CD14-positive monocyte (primary cell): ENCODE results near the gene GMDS. TPM values are rescaled to one million over a fixed set of nuclear protein-coding genes. Genes with fewer than 3 reads are reported as not detected.

Experiments
- DNase-seq, 3 donors: peaks; one replicate each; pipeline ENCODE4 v3.0.0-alpha.2; 2011 to 2022
- H2AFZ ChIP-seq: 2 replicates; pipeline ENCODE4 v1.6.0; 2012; ENCODE audit warnings: mild to moderate bottlenecking, low read depth, low read length, inconsistent platforms; ENCODE audit not compliant: insufficient read depth, poor library complexity, severe bottlenecking
- H3K27ac ChIP-seq, 2 donors: 1 replicate in 1 of 2; 2 replicates in 1 of 2; pipeline ENCODE4 v1.5.1; 2012 to 2013; ENCODE audit warnings: low read length in 2 of 2, control low read depth in 1 of 2, inconsistent platforms in 1 of 2, low read depth in 1 of 2, mild to moderate bottlenecking in 1 of 2
- H3K27me3 ChIP-seq, 2 donors: one replicate each; pipeline versions ENCODE4 v1.6.0 to v1.6.1; 2011 to 2013; ENCODE audit warnings: low read length in 2 of 2; ENCODE audit not compliant: control insufficient read depth in 2 of 2, insufficient read depth in 2 of 2
- H3K36me3 ChIP-seq, 2 donors: replicated peaks in 1 of 2; 1 replicate in 1 of 2; 2 replicates in 1 of 2; pipeline versions ENCODE4 v1.5.1 to v1.6.1; 2012 to 2013; ENCODE audit warnings: low read length in 2 of 2, control low read depth in 1 of 2, inconsistent platforms in 1 of 2, mild to moderate bottlenecking in 1 of 2; ENCODE audit not compliant: insufficient read depth in 2 of 2, control insufficient read depth in 1 of 2
- H3K4me1 ChIP-seq, 2 donors: 1 replicate in 1 of 2; 2 replicates in 1 of 2; pipeline versions ENCODE4 v1.5.1 to v1.6.1; 2012 to 2013; ENCODE audit warnings: low read length in 2 of 2, control low read depth in 1 of 2, inconsistent platforms in 1 of 2, mild to moderate bottlenecking in 1 of 2, moderate library complexity in 1 of 2; ENCODE audit not compliant: insufficient read depth in 2 of 2, control insufficient read depth in 1 of 2
- H3K4me2 ChIP-seq: replicated peaks from 2 replicates; pipeline ENCODE3; 2012; ENCODE audit warnings: low read length, moderate library complexity, mild to moderate bottlenecking; ENCODE audit not compliant: poor library complexity, severe bottlenecking; ENCODE audit errors: extremely low read depth
- H3K4me3 ChIP-seq, 3 experiments: fragments of 200-600 bp in 1 of 3; sonication (generic) in 1 of 3; replicated peaks in 1 of 3; 1 replicate in 2 of 3; 2 replicates in 1 of 3; pipeline ENCODE4 v1.5.1; 2011 to 2013; ENCODE audit warnings: low read length in 3 of 3, mild to moderate bottlenecking in 3 of 3, control low read depth in 2 of 3, low read depth in 2 of 3, inconsistent platforms in 1 of 3, moderate library complexity in 1 of 3
- H3K79me2 ChIP-seq: 2 replicates; pipeline ENCODE4 v1.6.0; 2012; ENCODE audit warnings: mild to moderate bottlenecking, control low read depth, inconsistent platforms, low read length, moderate library complexity; ENCODE audit not compliant: insufficient read depth
- H3K9ac ChIP-seq: 2 replicates; pipeline ENCODE4 v1.6.0; 2017; ENCODE audit warnings: low read length, mild to moderate bottlenecking; ENCODE audit not compliant: insufficient read depth, poor library complexity, severe bottlenecking
- H3K9me3 ChIP-seq, 2 donors: replicated peaks in 1 of 2; 1 replicate in 1 of 2; 2 replicates in 1 of 2; pipeline versions ENCODE4 v1.5.1 to v1.6.1; 2012 to 2013; ENCODE audit warnings: low read length in 2 of 2, control low read depth in 1 of 2; ENCODE audit not compliant: control insufficient read depth in 1 of 2, insufficient read depth in 1 of 2
- H4K20me1 ChIP-seq: 2 replicates; pipeline ENCODE4 v1.6.0; 2012; ENCODE audit warnings: mild to moderate bottlenecking, low read length, control low read depth, moderate library complexity; ENCODE audit not compliant: insufficient read depth
- H3K27ac Mint-ChIP-seq, 7 donors: one replicate each; pipeline ENCODE4 v1.8.0; 2020; ENCODE audit warnings: mild to moderate bottlenecking in 7 of 7, mixed read lengths in 7 of 7, moderate library complexity in 6 of 7, inconsistent platforms in 2 of 7
- H3K27me3 Mint-ChIP-seq, 3 donors: one replicate each; pipeline ENCODE4 v1.8.0; 2021 to 2022; ENCODE audit warnings: low read depth in 3 of 3, mild to moderate bottlenecking in 3 of 3, mixed read lengths in 3 of 3, moderate library complexity in 3 of 3, inconsistent platforms in 1 of 3
- H3K36me3 Mint-ChIP-seq, 2 donors: one replicate each; pipeline ENCODE4 v1.8.0; 2020; ENCODE audit warnings: mixed read lengths in 2 of 2, inconsistent platforms in 1 of 2, mild to moderate bottlenecking in 1 of 2
- H3K4me1 Mint-ChIP-seq: one replicate; pipeline ENCODE4 v1.8.0; 2020; ENCODE audit warnings: mild to moderate bottlenecking, mixed read lengths
- H3K4me3 Mint-ChIP-seq, 2 donors: one replicate each; pipeline ENCODE4 v1.8.0; 2020; ENCODE audit warnings: mild to moderate bottlenecking in 2 of 2, mixed read lengths in 2 of 2, moderate library complexity in 1 of 2
- H3K9me3 Mint-ChIP-seq, 7 donors: one replicate each; pipeline ENCODE4 v1.8.0; 2020 to 2022; ENCODE audit warnings: mixed read lengths in 7 of 7, mild to moderate bottlenecking in 6 of 7, moderate library complexity in 6 of 7, inconsistent platforms in 2 of 7
- WGBS: methylation state at CpG from one replicate; pipeline ENCODE4 v1.1.5; 2013; ENCODE audit warnings: missing lambda C conversion rate; ENCODE audit not compliant: insufficient coverage; 5-methylcytosine and 5-hydroxymethylcytosine counted together
- intact Hi-C, 2 donors: fragments of 100-400 bp; cut with micrococcal nuclease; formaldehyde crosslinking; loops; one replicate each; pipeline versions ENCODE4 v1.15.0 to v1.15.1; 2023
- polyA plus RNA-seq, 3 donors: library from polyadenylated mRNA; depleted of rRNA in 1 of 3; unstranded in 2 of 3; stranded (reverse) in 1 of 3; fragments of 300-500 nt in 2 of 3; fragments of >200 nt in 1 of 3; fragmentation: Illumina TruSeq in 2 of 3; gene quantifications; 1 replicate in 2 of 3; 2 replicates in 1 of 3; pipeline ENCODE4 v1.2.3, GENCODE V29; 2012 to 2021
- TF ChIP-seq, protein P1 (sequence below): fragments of 200-600 bp; IDR thresholded peaks from one replicate; pipeline ENCODE4 v1.8.0; 2022; ENCODE audit warnings: antibody characterized with exemption, mild to moderate bottlenecking

Gene GMDS
- polyA plus RNA-seq, 3 donors, result 10.5 to 19.9 (median 17.6) TPM

DNA sequence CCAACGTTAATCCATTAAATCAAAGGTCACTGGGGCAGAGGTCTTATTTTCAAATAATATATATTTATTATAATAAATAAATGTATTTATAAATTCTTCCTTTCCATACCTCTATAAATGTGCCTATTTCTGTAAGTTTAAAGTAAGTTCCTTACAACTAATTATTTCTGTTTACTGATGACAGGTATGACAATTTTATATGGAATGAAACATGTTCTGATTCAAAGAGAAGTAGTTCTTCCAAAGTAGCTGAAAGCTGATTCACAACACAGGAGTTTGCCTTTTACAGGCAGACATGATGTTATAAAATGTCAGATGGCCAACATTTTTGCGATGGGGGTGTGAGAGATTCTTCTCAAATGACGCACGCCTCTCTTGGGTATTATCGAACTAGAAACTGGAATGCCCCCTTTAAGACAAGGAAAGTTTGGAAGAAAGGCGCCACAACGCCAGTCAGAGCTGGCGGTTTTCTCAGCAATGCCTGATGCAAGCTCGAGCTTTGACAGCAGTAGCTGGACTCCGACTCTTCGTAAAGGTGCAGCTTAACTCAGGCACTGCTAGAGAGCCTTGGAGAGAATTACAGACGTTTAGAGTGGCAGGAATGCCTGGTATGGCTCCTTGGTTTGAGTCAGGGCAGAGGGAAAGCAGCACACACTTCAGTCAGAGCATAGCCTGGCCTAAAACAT, 543.6 kb downstream of the GMDS start:
- Mint-ChIP-seq H3K9me3 (no peaks in the 10 kb centered on the region), H3K27ac (no peak overlapping the region), H3K27me3 (peaks cover 0 to 1% (median 0%) of the 10 kb centered on the region in 3 donors), H3K4me3 (no peak overlapping the region), H3K4me1 (peaks cover 15% of the 10 kb centered on the region), H3K36me3 (no peaks in the 10 kb centered on the region)
- intact Hi-C loops, result no loop called here
- Histone ChIP-seq H3K9ac (no peak overlapping the region), H3K9me3 (no peaks in the 10 kb centered on the region), H3K4me2 (no peak overlapping the region), H3K36me3 (no peaks in the 10 kb centered on the region), H3K4me1 (peaks cover 8 to 9% of the 10 kb centered on the region in 2 donors), H2AFZ (no peak overlapping the region), H3K27me3 (no peaks in the 10 kb centered on the region), H3K4me3 (no peak overlapping the region), H3K27ac (no peak overlapping the region), H3K79me2 (no peaks in the 10 kb centered on the region), H4K20me1 (no peaks in the 10 kb centered on the region)
- DNase-seq, result no peak
- WGBS, result 92% methylated on average over 11 of the region's 12 CpGs
- TF ChIP-seq, protein P1, sequence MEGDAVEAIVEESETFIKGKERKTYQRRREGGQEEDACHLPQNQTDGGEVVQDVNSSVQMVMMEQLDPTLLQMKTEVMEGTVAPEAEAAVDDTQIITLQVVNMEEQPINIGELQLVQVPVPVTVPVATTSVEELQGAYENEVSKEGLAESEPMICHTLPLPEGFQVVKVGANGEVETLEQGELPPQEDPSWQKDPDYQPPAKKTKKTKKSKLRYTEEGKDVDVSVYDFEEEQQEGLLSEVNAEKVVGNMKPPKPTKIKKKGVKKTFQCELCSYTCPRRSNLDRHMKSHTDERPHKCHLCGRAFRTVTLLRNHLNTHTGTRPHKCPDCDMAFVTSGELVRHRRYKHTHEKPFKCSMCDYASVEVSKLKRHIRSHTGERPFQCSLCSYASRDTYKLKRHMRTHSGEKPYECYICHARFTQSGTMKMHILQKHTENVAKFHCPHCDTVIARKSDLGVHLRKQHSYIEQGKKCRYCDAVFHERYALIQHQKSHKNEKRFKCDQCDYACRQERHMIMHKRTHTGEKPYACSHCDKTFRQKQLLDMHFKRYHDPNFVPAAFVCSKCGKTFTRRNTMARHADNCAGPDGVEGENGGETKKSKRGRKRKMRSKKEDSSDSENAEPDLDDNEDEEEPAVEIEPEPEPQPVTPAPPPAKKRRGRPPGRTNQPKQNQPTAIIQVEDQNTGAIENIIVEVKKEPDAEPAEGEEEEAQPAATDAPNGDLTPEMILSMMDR, result no peak

DNA sequence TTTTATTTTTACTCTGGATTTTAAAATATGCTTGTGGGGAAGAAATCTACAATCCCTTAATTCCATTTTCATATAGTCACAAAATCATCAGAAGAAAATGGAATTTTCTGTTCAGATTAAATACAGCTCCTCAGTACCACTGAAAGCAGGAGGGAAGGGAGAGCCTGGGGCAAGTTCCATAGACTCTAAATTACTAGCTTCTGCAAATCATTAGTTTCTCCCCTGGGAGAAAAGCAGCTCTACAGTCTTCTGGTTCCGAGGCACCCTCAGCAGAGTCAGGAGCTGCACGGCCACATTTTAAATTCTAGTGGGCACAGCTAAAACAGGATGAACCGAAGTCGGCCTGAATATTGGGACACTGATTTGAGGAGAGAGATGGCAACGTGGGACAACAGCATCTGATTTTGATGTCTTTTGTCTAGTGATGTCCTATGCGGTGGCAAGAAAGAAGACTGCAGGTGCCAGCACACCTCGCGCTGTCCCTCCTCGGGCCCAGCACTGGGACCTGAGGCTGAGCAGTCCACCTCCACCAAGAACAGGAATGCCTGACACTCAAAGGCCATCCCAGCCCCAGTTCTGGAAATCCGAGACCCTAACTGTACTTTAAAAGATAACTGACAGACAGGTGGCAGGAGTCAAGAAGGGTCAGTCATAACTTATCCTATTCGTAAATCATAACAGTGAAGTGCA, 545.0 kb downstream of the GMDS start:
- H3K27me3 Mint-ChIP-seq, result peaks cover 0 to 1% (median 0%) of the 10 kb centered on the region in 3 donors
- Histone ChIP-seq H3K27ac (no peak overlapping the region), H3K9ac (no peak overlapping the region), H3K4me3 (no peak overlapping the region), H4K20me1 (no peaks in the 10 kb centered on the region), H3K79me2 (no peaks in the 10 kb centered on the region), H2AFZ (no peak overlapping the region), H3K27me3 (no peaks in the 10 kb centered on the region), H3K4me2 (no peak overlapping the region), H3K4me1 (peaks cover 8 to 9% of the 10 kb centered on the region in 2 donors), H3K9me3 (no peaks in the 10 kb centered on the region), H3K36me3 (no peaks in the 10 kb centered on the region)
- H3K9me3 Mint-ChIP-seq, result no peaks in the 10 kb centered on the region
- 100% methylated on average over 7 of the region's 11 CpGs for WGBS
- TF ChIP-seq, protein P1, result no peak
- H3K4me1 Mint-ChIP-seq, result peaks cover 15% of the 10 kb centered on the region
- intact Hi-C loops, result no loop called here
- no peaks in the 10 kb centered on the region for H3K36me3 Mint-ChIP-seq
- H3K27ac Mint-ChIP-seq, result no peak overlapping the region
- no peak overlapping the region for H3K4me3 Mint-ChIP-seq
- no peak for DNase-seq
